Lower leg skin (tissue), 3 donors: ENCODE data around the gene HSD3B1.

Experiments
- CTCF ChIP-seq, 3 donors: fragments of 450-650 bp; IDR thresholded peaks; one replicate each; pipeline ENCODE4 v1.5.1; 2016; ENCODE audit warnings: antibody characterized with exemption in 3 of 3, mild to moderate bottlenecking in 3 of 3, moderate library complexity in 2 of 3
- POLR2A ChIP-seq, 2 donors: fragments of 450-650 bp; IDR thresholded peaks; one replicate each; pipeline ENCODE4 v1.6.1; 2016 to 2017; ENCODE audit warnings: antibody characterized with exemption in 2 of 2, mild to moderate bottlenecking in 1 of 2, moderate library complexity in 1 of 2

GRCh38 chr1:119485201-119485600 is 21.8 kb upstream of the HSD3B1 start:
- TF ChIP-seq CTCF (IDR thresholded peaks at IDR 0.05) (no peak), POLR2A (IDR thresholded peaks at IDR 0.05) (no peak)
